Pancreas (tissue), 10 donors: Measurements from ENCODE around the gene WDR86. TPM values are rescaled to one million over a fixed set of nuclear protein-coding genes. Genes with fewer than 3 reads are reported as not detected.

Experiments
- ATAC-seq, 4 donors: fragments of 200-7000 bp; cut with Tn5 transposase; one replicate each; pipeline versions ENCODE4 v1.8.0 to v1.9.1; 2020; ENCODE audit warnings: mild to moderate bottlenecking in 4 of 4, moderate library complexity in 4 of 4
- DNase-seq, 6 donors: peaks; one replicate each; pipeline ENCODE4 v3.0.0-alpha.2; 2020
- FAIRE-seq: peaks from 2 replicates; lab custom pipeline; 2012; peaks lifted over from hg19 to GRCh38; lab: Jason Lieb, UNC
- H3K27ac ChIP-seq, 4 donors: fragments of 200-600 bp; sonication (generic); 1 replicate in 3 of 4; 2 replicates in 1 of 4; pipeline versions ENCODE4 v1.5.0 to v1.8.0; 2020
- H3K27me3 ChIP-seq, 4 donors: fragments of 200-600 bp; one replicate each; pipeline ENCODE4 v1.8.0; 2021
- H3K36me3 ChIP-seq, 3 donors: fragments of 200-600 bp; sonication (generic) in 1 of 3; one replicate each; pipeline versions ENCODE4 v1.5.0 to v1.8.0; 2020 to 2021
- H3K4me1 ChIP-seq, 3 donors: fragments of 200-600 bp; one replicate each; pipeline ENCODE4 v1.8.0; 2021
- H3K4me3 ChIP-seq, 4 donors: fragments of 200-600 bp; sonication (generic) in 2 of 4; one replicate each; pipeline versions ENCODE4 v1.5.0 to v1.8.0; 2020 to 2021
- H3K9me3 ChIP-seq, 4 donors: fragments of 200-600 bp; one replicate each; pipeline ENCODE4 v1.8.0; 2021
- CTCF ChIP-seq, 4 donors: fragments of 200-600 bp; sonication (generic) in 3 of 4; IDR thresholded peaks; one replicate each; pipeline versions ENCODE4 v1.5.0 to v1.8.0; 2021; ENCODE audit warnings: antibody characterized with exemption in 4 of 4
- WGBS, 2 donors: extraction: QIAGEN DNeasy Blood & Tissue Kit; methylation state at CpG; one replicate each; pipeline ENCODE4 v1.1.7; 2013; 5-methylcytosine and 5-hydroxymethylcytosine counted together
- intact Hi-C, 3 donors: fragments of 100-400 bp; cut with DNase I; formaldehyde crosslinking; loops; one replicate each; pipeline versions ENCODE4 v1.11.1 to v1.14.2; 2022
- polyA plus RNA-seq, 2 donors: library from polyadenylated mRNA; stranded (reverse); fragments of 200-250 nt; gene quantifications; one replicate each; pipeline ENCODE4 v1.2.3, GENCODE V29; 2013
- total RNA-seq, 6 donors: library from RNA; stranded (reverse); fragmentation: NEBNext Ultra II Directional in 4 of 6; extraction: Animal tissue kit (Norgen Biotek cat#: 25700) in 4 of 6; gene quantifications; one replicate each; pipeline versions ENCODE4 v1.2.1 to v1.2.4, GENCODE V29; 2021 to 2023
- donor health status: healthy with polysubstance abuse.
- donor health status: DM: no; HTN: no; CAD: no; lungs with moderate emphysema.
- donor health status: DM: no; HTN: no; CAD: no.
- donor health status: control.
- donor health status: control.
- donor health status: Bipolar disorder and iron deficiency.
- donor health status: DM: yes; HTN: yes; CAD: no.
- donor health status: DM: no; HTN: no; CAD: no.
- donor health status: DM: no; HTN: no; CAD: no.
- donor health status: DM: yes; HTN: yes; CAD: no.

WDR86 gene
- total and polyA plus RNA-seq, 8 donors, result 0.28 to 1.7 (median 1.0) TPM

GRCh38 chr7:151342102-151342646 lies 67.7 kb downstream of the WDR86 start:
- no peaks in the 10 kb centered on the region for H3K9me3 ChIP-seq
- peak overlapping the region; percentile 42 to 84 (median 74) for H3K27ac ChIP-seq
- peaks cover 0 to 18% (median 6%) of the 10 kb centered on the region in 3 donors for H3K4me1 ChIP-seq

GRCh38 chr7:151341357-151342101 lies 68.3 kb downstream of the WDR86 start, which contains the start of gene NUB1:
TSS of gene NUB1 (plus strand) at chr7:151341812. CDS start at chr7:151345350, 3,538 bp downstream.
- no peak for FAIRE-seq
- Histone ChIP-seq H3K27me3 (no peaks in the 10 kb centered on the region), H3K4me3 (peak within 1 kb of the TSS; percentile 82 to 96 (median 89)), H3K4me1 (peaks cover 0 to 18% (median 6%) of the 10 kb centered on the region in 3 donors), H3K27ac (peak within 1 kb of the TSS; percentile 42 to 84 (median 74)), H3K36me3 (peaks cover 0 to 14% (median 0%) of the 10 kb centered on the region in 3 donors), H3K9me3 (no peaks in the 10 kb centered on the region)
- TF ChIP-seq CTCF (IDR thresholded peaks at IDR 0.05), result no peak
- peak; percentile 87 to 100 (median 96) for DNase-seq
- intact Hi-C loops, result no loop called here
- peak; percentile 97 to 99 (median 98) for ATAC-seq
- 3 to 4% methylated on average over 46 to 72 of the region's 72 CpGs for WGBS, 2 donors

More at GRCh38 chr7:151342102-151342646, 67.7 kb downstream of the WDR86 start:
- TF ChIP-seq CTCF (IDR thresholded peaks at IDR 0.05), result no peak
- no peak for DNase-seq
- H3K4me3 ChIP-seq, result peak overlapping the region; percentile 82 to 96 (median 89)
- FAIRE-seq, result peak; percentile 64
- peaks cover 0 to 16% (median 0%) of the 10 kb centered on the region in 3 donors for H3K36me3 ChIP-seq
- intact Hi-C loops, result no loop called here
- no peak for ATAC-seq
- H3K27me3 ChIP-seq, result no peaks in the 10 kb centered on the region
- WGBS, 2 donors, result 0 to 1% methylated on average over 11 of the region's 11 CpGs

- WGBS, 2 donors, result 39 to 44% methylated on average over 12 of the region's 12 CpGs
- Histone ChIP-seq H3K4me1 (peaks cover 0 to 13% (median 4%) of the 10 kb centered on the region in 3 donors), H3K36me3 (peaks cover 0 to 7% (median 0%) of the 10 kb centered on the region in 3 donors), H3K4me3 (peak overlapping the region in 2 of 4 donors; percentile 90 to 96), H3K27ac (peak overlapping the region in 3 of 4 donors; percentile 23 to 84 (median 78)), H3K27me3 (no peaks in the 10 kb centered on the region), H3K9me3 (no peaks in the 10 kb centered on the region)
- intact Hi-C loops, result no loop called here
- ATAC-seq (peak; percentile 8 to 11 (median 10)), FAIRE-seq (no peak), DNase-seq (no peak)
- no peak for TF ChIP-seq CTCF (IDR thresholded peaks at IDR 0.05)
Observed at GRCh38 chr7:151340794-151341356, 69.0 kb downstream of the WDR86 start.

- Histone ChIP-seq H3K36me3 (no peaks in the 10 kb centered on the region), H3K4me1 (peaks cover 0 to 9% (median 0%) of the 10 kb centered on the region in 3 donors), H3K27ac (peak overlapping the region in 2 of 4 donors; percentile 24 to 41), H3K9me3 (no peaks in the 10 kb centered on the region), H3K27me3 (no peaks in the 10 kb centered on the region), H3K4me3 (no peak overlapping the region)
- no peak for TF ChIP-seq CTCF (IDR thresholded peaks at IDR 0.05)
- 67 to 73% methylated on average over 7 of the region's 7 CpGs for WGBS, 2 donors
- DNase-seq (no peak), ATAC-seq (no peak), FAIRE-seq (no peak)
- intact Hi-C loops, result no loop called here
Observed at GRCh38 chr7:151339651-151340382, 70.0 kb downstream of the WDR86 start.
